Activated T-cell treated with anti-CD3 and anti-CD28 coated beads, Interleukin-2, amount 50 U/mL, for 4 hours (primary cell): ENCODE results near the gene DZIP1L. TPM values are rescaled to one million over a fixed set of nuclear protein-coding genes. Genes with fewer than 3 reads are reported as not detected.
A peak's percentile ranks its signal among the peaks of the same experiment; 100 is the strongest.

Experiments
- ATAC-seq, 2 donors: fragments of 200-7000 bp; cut with Tn5 transposase; one replicate each; pipeline ENCODE4 v1.10.0; 2021
- DNase-seq: peaks from one replicate; pipeline ENCODE4 v3.0.0-alpha.2; 2020
- H3K27me3 Mint-ChIP-seq: one replicate; pipeline ENCODE4 v1.8.0; 2021; ENCODE audit warnings: low read depth, mixed read lengths
- H3K36me3 Mint-ChIP-seq: one replicate; pipeline ENCODE4 v1.8.0; 2022; ENCODE audit warnings: mixed read lengths; ENCODE audit not compliant: insufficient read depth
- H3K4me1 Mint-ChIP-seq: one replicate; pipeline ENCODE4 v1.8.0; 2021; ENCODE audit warnings: low read depth, mixed read lengths
- H3K4me3 Mint-ChIP-seq: one replicate; pipeline ENCODE4 v1.8.0; 2021; ENCODE audit warnings: mild to moderate bottlenecking, moderate library complexity, mixed read lengths
- H3K9me3 Mint-ChIP-seq: one replicate; pipeline ENCODE4 v1.8.0; 2021; ENCODE audit warnings: mixed read lengths
- total RNA-seq, 3 donors: library from RNA; stranded (reverse); gene quantifications; one replicate each; pipeline ENCODE4 v1.2.1, GENCODE V29; 2021

The DZIP1L gene
- total RNA-seq, 3 donors from 2014 or later, result not detected

DNA sequence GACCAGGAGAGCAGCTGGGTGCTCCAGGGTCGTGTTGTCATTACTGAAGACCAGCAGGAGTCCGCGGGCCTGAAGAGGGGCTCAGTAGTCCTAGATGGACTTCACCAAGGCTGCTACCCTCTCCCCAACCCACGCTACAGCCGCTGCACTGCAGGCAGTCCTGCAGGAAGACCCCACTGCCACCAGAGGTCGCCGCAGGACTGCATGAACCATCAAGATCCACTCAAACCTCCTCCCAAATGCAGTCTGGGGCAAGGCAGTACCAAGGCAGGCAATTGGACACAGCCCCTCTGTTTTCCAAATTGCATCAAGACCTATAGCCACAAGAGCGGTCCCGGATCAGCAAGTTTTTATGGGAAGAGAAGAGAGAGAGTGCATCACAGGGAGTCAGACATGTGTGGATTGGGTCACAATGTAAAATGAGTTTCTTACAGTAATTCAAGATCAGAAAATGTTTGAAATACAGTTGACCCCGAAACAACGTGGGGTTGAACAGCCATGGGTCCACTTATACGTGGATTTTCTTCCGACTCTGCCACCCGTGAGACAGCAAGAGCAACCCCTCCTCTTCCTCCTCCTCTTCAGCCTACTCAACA, 46.7 kb downstream of the DZIP1L start:
- Mint-ChIP-seq H3K9me3 (no peaks in the 10 kb centered on the region), H3K4me1 (peaks cover 2% of the 10 kb centered on the region), H3K27me3 (peaks cover 9% of the 10 kb centered on the region), H3K4me3 (no peak overlapping the region), H3K36me3 (no peaks in the 10 kb centered on the region)
- DNase-seq (peak; percentile 61), ATAC-seq (peak; percentile 74)

DNA sequence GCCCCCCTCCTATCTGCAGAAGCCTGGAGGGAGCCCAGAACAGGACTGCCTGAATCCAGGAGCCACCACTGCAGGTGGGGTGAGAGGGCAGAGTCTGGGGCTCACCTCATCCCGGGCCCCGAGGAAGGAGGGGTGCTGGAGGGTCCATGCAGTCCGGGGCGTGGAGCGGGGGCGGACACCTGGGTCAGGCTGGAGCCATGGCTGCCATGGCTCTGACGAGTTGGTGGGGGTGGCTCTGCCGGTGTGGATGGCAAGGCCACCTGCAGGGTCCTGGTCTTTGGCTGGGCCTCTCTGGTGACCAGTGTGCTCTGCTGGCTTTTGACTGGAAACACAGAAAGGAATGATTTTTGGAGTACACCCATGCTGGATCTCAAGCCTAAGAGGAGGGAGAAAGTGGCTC, 47.4 kb downstream of the DZIP1L start:
- no peak for DNase-seq
- Mint-ChIP-seq H3K27me3 (peaks cover 9% of the 10 kb centered on the region), H3K9me3 (no peaks in the 10 kb centered on the region), H3K4me1 (peaks cover 2% of the 10 kb centered on the region), H3K36me3 (no peaks in the 10 kb centered on the region), H3K4me3 (no peak overlapping the region)
- no peak for ATAC-seq

DNA sequence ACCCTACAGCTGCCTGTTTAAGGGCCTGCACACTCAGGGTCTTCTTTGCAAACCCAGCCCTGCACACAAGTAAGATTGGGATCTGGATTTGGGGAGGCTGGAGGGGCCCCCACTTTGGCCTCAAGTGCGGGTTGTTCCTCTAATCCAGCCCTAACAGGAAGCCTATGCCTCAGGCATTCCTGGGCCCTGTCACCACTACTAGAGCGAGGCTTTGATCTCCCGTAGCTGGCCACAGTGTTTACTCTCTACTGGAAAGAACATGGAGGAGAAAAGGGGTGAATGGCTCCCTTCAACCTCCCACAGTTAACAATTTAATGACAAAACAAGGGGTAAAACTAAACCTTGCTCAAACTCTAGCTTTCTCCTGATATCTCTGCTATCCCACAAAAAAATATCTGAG, 48.4 kb downstream of the DZIP1L start:
- no peak overlapping the region for H3K4me3 Mint-ChIP-seq
- H3K4me1 Mint-ChIP-seq, result peaks cover 2% of the 10 kb centered on the region
- H3K36me3 Mint-ChIP-seq, result no peaks in the 10 kb centered on the region
- ATAC-seq, result no peak
- no peak for DNase-seq
- H3K9me3 Mint-ChIP-seq, result no peaks in the 10 kb centered on the region
- H3K27me3 Mint-ChIP-seq, result peaks cover 9% of the 10 kb centered on the region

DNA sequence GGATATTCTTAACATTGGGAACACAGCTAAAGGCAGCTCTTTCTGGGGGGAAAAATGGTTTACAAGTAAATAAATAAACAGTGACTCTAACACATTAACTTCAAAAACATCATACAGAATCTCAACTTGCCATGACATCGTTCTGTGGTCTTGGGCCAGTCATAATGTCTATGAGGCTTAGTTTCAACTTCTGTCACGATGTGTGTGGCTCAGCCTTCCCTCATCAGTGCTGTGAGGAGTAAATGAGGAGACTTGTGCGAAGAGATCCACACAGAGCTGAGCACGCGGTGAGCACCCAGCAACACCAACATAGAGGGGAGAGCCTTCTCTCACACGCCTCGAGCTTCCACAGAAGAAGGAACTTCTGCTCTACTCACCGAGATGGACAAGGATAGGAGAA, 49.0 kb downstream of the DZIP1L start:
- H3K9me3 Mint-ChIP-seq, result no peaks in the 10 kb centered on the region
- no peak overlapping the region for H3K4me3 Mint-ChIP-seq
- no peaks in the 10 kb centered on the region for H3K36me3 Mint-ChIP-seq
- H3K4me1 Mint-ChIP-seq, result peaks cover 2% of the 10 kb centered on the region
- peak; percentile 75 to 85 for ATAC-seq
- H3K27me3 Mint-ChIP-seq, result peaks cover 9% of the 10 kb centered on the region
- DNase-seq, result no peak

DNA sequence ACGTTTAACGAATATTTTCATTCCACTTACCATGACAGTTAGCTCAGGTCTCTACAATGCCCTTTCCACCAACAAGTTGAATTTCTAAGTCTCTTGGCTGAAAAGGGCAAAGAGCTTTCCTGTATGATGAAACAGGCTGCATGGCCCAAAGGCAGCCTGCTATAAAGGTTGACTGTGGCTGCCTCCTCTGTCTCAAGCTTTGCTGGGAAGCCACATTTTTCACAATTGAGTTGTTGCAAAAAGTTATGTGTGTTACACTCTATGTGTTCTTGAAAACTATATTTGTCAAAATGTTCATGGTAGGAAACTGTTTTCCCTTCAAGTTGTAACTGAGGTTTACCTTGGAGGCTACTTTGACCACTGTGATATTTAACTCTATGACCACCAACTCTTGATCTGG, 49.5 kb downstream of the DZIP1L start:
- no peak for ATAC-seq
- no peak for DNase-seq
- H3K4me3 Mint-ChIP-seq, result no peak overlapping the region

DNA sequence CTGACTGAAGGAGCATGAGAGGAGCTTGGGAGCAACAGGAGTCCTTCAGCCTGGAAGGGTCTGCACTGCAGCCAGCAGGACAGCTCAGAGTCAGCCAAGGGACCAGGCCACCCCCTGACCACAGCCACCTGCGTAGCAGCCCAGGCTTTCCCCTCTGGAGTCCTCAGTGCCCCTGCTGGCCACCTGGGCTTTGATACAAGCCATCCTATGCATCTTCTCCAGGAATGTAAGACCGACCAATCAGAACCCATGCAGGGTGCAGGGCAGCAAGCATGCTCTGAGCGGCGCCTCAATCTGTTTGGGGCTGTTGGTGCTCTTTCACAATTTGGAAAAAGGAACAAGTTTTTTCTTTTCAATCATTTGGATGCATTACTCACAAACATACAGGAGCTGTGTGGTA, 52.0 kb downstream of the DZIP1L start:
- Mint-ChIP-seq H3K9me3 (no peaks in the 10 kb centered on the region), H3K4me1 (peaks cover 2% of the 10 kb centered on the region), H3K36me3 (no peaks in the 10 kb centered on the region), H3K27me3 (no peaks in the 10 kb centered on the region), H3K4me3 (no peak overlapping the region)
- ATAC-seq, result no peak
- DNase-seq, result no peak

More for the DNA sequence above, 49.5 kb downstream of the DZIP1L start:
- no peaks in the 10 kb centered on the region for H3K36me3 Mint-ChIP-seq
- no peaks in the 10 kb centered on the region for H3K9me3 Mint-ChIP-seq
- H3K27me3 Mint-ChIP-seq, result peaks cover 7% of the 10 kb centered on the region
- peaks cover 2% of the 10 kb centered on the region for H3K4me1 Mint-ChIP-seq

DNA sequence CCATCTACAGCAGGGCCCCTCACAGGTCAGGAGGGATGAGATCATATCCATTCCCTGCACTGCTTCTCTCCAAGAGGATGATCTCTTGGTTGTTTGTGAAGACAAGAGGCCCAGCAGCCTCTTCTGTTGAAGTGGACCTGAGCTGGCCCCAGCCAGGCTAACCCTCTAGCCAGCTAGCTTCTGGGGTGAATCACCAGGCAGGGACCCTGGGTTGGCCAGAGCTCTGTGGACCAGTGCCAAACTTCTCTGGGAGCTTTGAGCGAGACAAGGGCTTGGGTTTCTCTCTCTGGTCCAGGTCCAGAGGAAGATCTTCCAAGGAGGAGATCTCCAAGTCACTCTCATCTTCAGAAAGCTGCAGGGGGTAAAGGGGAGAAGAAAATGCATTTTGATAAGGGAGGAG, 52.8 kb downstream of the DZIP1L start:
- ATAC-seq, result no peak
- Mint-ChIP-seq H3K27me3 (no peaks in the 10 kb centered on the region), H3K9me3 (no peaks in the 10 kb centered on the region), H3K4me1 (peaks cover 2% of the 10 kb centered on the region), H3K4me3 (no peak overlapping the region), H3K36me3 (no peaks in the 10 kb centered on the region)
- no peak for DNase-seq

DNA sequence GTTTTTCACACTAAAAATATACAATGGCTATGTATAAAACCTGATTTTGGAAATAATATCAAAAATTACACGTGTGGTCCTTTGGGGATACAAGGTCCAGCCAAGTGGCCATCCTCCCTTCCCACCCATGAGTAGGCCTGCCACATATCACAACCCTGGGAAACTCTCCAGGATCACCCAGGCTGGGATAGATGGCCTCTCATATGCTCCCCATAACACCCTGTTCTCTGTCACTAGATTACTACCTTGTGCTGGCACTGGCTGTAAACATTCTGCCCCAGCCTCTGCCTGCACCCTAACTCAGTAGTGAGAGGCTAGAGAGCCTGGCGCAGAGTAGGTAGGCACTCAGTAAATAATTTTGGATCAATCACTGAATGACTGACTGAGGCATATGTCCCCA, 53.4 kb downstream of the DZIP1L start:
- Mint-ChIP-seq H3K4me3 (no peak overlapping the region), H3K4me1 (peaks cover 2% of the 10 kb centered on the region), H3K36me3 (no peaks in the 10 kb centered on the region), H3K27me3 (no peaks in the 10 kb centered on the region), H3K9me3 (no peaks in the 10 kb centered on the region)
- DNase-seq (no peak), ATAC-seq (no peak)

DNA sequence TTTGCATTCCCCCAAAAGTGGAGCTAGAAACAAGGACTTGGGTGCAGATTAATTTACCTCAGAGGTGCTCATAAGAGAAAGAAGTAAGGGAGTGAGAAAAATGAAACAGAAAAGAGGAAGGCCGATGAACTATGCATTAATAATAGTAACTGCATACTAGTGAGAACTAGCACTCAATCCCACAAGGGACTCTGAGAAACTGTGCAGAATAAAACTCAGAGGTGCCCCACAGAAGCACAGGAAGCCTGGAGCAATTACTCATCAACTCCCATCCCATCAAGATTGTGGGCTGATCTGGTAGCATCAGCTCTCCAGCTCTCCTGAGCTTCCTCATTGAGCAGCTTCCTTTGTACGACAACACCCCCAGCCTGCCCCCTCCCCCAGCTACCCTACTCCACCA, 54.6 kb downstream of the DZIP1L start:
- Mint-ChIP-seq H3K27me3 (peaks cover 2% of the 10 kb centered on the region), H3K4me3 (no peak overlapping the region), H3K9me3 (no peaks in the 10 kb centered on the region), H3K36me3 (no peaks in the 10 kb centered on the region), H3K4me1 (no peaks in the 10 kb centered on the region)
- ATAC-seq, result no peak
- DNase-seq, result no peak

DNA sequence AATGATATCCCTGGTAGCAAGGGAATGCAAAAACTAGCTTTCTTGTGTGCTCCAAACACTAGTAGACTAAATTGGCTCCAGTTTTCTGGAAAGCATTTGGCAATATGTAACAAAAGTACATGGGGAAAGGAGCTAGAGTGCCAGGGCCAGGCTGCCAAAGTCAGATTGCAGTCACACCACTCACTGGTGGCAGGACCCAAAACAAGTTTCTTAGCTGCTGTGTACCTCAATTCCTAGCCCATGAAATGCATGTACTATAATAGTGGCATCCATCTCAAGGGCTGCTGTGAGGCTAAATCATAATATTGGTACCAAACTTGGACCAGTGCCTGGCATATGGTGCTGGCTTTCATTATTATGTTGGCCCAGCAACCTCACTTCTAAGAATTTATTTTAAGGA, 56.1 kb downstream of the DZIP1L start:
- DNase-seq (no peak), ATAC-seq (no peak)
- Mint-ChIP-seq H3K36me3 (no peaks in the 10 kb centered on the region), H3K4me3 (no peak overlapping the region), H3K4me1 (no peaks in the 10 kb centered on the region), H3K27me3 (peaks cover 6% of the 10 kb centered on the region), H3K9me3 (no peaks in the 10 kb centered on the region)

DNA sequence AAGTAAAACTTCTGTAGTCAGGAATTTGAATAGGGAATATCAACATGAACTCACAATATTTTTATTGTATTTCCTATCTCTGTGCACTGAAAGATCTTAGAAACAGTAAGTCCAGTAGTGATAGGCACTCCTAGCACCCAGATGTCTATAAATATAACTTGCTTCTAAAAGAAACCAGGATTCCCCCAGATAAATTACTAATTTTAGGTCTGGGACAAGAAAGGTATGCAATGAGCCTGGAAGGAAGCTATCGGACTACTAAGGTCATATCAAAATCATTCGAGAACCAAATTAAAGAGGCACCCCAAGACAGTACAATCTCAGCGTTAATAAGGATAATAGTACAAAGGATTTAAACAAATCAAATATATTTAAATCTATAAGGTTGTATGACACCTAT, 58.0 kb downstream of the DZIP1L start:
- H3K4me3 Mint-ChIP-seq, result no peak overlapping the region
- DNase-seq (no peak), ATAC-seq (no peak)
- peaks cover 14% of the 10 kb centered on the region for H3K27me3 Mint-ChIP-seq
- H3K4me1 Mint-ChIP-seq, result no peaks in the 10 kb centered on the region
- no peaks in the 10 kb centered on the region for H3K36me3 Mint-ChIP-seq
- no peaks in the 10 kb centered on the region for H3K9me3 Mint-ChIP-seq

DNA sequence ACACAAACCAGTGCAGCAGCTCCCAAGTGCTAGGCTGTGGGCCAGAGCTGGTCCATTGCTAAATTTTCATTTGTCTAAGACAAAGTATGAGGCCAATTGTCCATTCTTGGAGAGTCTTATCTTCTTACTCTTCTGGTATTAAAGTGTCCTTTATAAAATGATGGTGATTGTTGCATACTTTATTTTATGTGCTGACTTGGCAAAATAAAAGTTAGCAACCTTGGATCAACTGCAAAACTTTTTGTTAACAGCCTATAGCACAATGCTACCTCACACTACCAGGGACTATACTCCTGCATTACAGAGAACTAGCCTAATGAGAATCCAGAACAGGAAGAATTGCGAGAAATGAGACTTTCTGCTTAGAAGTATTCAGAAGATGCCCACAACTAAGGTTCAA, 61.4 kb downstream of the DZIP1L start:
- Mint-ChIP-seq H3K36me3 (no peaks in the 10 kb centered on the region), H3K4me3 (no peak overlapping the region), H3K9me3 (no peaks in the 10 kb centered on the region), H3K4me1 (no peaks in the 10 kb centered on the region), H3K27me3 (peaks cover 20% of the 10 kb centered on the region)
- no peak for DNase-seq
- ATAC-seq, result no peak

DNA sequence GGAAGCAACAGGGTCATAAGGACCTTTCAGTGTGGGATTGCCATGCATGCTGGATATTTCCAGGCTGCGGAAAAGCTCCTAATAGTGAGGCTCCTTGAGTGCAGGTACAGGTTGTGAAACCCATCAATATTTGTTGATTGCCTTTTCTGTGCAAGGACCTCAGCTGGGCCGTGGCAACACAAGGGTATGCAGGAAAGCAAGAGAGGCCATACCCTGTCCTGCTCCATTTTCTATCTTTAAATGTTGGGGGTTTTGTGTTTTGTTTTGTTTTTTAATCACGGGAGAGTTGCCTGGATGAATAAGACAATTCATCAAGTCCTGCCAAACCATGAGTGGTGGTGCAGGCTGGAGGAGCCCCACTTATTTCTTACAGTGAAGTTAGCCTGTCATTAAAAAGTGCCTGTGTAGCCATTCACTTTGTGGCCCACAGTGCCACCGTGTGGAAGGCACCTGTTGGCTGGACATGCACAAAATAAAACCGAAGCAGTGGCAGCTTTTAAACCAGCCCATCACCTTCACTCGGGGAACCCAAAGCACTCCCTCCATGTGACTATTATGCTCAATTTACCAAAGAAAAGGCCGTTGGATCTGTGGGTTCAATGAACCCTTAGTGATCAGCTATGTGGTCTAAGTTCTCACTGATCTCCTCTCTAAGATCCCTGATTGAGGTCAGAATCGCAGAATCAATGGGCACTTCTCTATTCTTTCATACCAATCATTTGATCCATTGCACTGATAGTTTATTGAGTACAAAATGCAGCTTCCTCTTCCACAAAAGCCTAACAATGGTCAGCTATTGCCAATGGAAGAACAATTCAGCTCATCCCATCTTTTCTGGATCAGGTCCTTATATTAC, 63.2 kb downstream of the DZIP1L start:
- DNase-seq (no peak), ATAC-seq (no peak)
- H3K27me3 Mint-ChIP-seq, result peaks cover 23% of the 10 kb centered on the region
- no peaks in the 10 kb centered on the region for H3K4me1 Mint-ChIP-seq
- H3K9me3 Mint-ChIP-seq, result no peaks in the 10 kb centered on the region
- no peaks in the 10 kb centered on the region for H3K36me3 Mint-ChIP-seq
- H3K4me3 Mint-ChIP-seq, result no peak overlapping the region

DNA sequence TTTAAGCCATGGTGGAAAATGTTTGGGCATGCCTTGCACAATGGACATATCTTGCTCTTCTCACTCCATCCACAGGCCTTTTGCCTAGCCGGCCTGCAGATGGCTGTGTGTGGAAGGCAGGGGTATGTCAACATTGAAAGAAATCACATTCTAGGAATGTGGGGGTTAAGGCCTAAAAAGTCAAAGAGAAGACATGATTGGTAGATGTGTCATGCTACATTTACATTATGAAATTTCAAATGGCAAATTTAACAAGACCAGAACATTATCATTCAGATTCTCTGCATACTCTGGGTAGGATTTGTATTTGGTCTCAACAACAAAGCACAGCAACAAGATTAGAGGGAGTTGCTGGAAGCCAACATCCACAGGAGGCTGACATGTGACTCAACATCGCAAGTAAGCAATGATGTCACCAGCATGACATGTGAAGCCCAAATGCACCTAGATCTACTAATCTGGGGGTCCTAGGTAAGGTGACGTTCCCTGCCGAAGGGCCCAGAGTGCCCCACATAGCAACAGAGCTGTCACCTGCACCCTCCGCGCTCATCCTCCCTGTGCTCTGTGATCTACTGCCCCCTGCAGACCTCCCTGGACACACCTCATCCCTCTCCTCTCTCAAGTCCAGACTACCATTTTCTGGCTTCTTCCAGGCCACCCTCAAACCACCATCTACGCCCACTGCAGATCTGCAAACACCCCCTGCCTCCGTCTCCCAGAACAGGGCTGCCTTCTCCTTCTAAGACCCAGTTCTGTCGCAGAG, 66.1 kb downstream of the DZIP1L start:
- no peak overlapping the region for H3K4me3 Mint-ChIP-seq
- ATAC-seq, result no peak
- H3K36me3 Mint-ChIP-seq, result no peaks in the 10 kb centered on the region
- H3K27me3 Mint-ChIP-seq, result peaks cover 31% of the 10 kb centered on the region
- no peaks in the 10 kb centered on the region for H3K9me3 Mint-ChIP-seq
- no peak for DNase-seq
- H3K4me1 Mint-ChIP-seq, result no peaks in the 10 kb centered on the region
